GM19240 (cell line): ENCODE measurements around the gene MAP7.
"Not testable (repeated sequence)": the region's sequence is repeated elsewhere in the genome, so short reads cannot be mapped to it uniquely, and the experiment has no call there.

Experiments
- DNase-seq: peaks from one replicate; pipeline ENCODE4 v3.0.0; 2011; ENCODE audit warnings: low spot score; ENCODE audit not compliant: insufficient read length

Gene MAP7

DNA sequence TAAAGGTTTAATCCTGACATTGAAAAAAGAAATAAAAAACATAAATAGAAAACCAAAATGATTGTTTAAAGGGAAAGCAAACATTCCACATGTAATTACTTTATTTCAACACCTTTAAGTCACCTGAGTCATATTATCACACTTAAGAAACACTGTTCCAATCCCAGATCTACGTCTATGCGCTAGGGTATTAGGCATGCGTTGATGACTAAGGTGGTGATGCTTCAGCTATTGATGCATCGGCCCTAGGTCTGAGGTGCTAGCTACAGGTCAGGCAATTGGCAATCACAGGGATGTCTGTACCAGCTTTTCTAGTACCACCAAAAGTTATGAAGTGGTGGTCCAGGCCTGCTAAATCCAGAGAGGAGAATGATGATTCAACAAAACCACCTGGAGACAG lies 162.9 kb downstream of the MAP7 start:
- no peak for DNase-seq

DNA sequence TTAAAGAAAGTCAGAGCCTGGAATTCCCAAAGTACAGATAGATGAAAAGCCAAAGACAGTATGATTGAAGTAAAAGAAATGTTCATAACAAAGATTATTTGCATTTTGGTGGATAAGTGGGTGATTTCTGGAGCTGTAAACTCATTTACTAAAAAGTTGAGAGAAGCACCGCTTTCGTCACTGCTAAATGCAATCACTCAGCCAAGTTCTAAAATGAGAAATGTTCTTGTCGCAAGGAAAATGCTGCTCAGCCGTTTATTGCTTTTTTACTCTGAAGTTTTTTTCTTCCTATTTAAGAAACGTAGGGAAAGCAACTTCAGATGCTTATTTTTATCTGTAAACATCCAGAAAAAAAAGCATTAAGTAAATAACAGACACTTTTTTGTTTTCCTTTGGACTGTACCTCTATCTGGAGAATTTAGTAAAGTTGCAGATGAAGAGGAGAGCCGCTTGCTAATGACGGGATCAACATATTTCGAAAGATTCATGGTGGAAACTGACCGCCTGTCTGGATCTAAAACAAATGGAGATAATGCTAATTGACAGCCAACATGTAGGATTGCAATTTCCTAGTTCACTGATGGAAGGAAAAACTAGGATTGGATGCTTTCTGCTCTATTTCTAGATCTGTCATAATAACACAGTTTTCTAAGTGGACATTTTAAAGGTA lies 166.8 kb downstream of the MAP7 start:
- no peak for DNase-seq

- DNase-seq = no peak
Observed at GRCh38 chr6:136382676-136383252, 167.5 kb downstream of the MAP7 start.

- no peak for DNase-seq
Observed at GRCh38 chr6:136378888-136379287, 171.3 kb downstream of the MAP7 start.

- not testable (repeated sequence) for DNase-seq
Observed at GRCh38 chr6:136375836-136376235, 174.4 kb downstream of the MAP7 start.

- DNase-seq = no peak
Observed at GRCh38 chr6:136371959-136372358, 178.3 kb downstream of the MAP7 start.

DNA sequence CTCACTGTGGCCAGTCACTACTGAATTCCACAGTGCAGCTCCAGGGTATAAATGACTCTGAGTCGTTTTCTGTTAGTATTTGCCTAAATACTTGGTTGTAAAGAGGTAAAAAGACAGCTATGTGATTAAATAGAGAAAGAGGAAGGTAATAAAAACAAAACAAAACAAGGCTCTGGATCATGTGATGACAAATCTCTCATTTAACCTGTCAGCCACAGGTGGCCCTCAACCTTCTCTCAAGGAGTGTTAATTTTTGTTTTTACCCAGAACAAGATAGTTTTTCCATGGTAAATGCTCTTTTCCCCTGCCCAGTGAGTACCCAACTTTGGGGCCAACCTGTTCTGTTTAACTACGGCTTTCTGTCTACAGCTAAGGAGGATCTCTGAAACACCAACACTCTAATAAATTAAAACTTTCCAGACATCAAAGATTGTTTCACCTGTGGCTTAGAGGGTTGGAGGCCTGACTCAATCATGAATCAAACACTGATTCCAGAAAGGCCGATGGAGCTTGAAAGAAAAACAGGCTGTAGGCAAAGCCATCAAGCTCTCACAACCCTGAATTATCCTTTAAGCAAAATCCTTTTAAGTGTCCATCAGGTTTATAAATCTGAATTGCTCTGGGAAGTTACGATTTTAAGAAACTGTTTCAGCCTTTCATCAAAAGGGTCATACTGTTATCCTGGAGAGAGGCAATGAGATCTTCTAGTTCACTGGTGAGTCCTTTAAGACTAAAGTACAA lies 179.1 kb downstream of the MAP7 start:
- no peak for DNase-seq

- no peak for DNase-seq
Observed at GRCh38 chr6:136365776-136366354, 184.4 kb downstream of the MAP7 start.

DNA sequence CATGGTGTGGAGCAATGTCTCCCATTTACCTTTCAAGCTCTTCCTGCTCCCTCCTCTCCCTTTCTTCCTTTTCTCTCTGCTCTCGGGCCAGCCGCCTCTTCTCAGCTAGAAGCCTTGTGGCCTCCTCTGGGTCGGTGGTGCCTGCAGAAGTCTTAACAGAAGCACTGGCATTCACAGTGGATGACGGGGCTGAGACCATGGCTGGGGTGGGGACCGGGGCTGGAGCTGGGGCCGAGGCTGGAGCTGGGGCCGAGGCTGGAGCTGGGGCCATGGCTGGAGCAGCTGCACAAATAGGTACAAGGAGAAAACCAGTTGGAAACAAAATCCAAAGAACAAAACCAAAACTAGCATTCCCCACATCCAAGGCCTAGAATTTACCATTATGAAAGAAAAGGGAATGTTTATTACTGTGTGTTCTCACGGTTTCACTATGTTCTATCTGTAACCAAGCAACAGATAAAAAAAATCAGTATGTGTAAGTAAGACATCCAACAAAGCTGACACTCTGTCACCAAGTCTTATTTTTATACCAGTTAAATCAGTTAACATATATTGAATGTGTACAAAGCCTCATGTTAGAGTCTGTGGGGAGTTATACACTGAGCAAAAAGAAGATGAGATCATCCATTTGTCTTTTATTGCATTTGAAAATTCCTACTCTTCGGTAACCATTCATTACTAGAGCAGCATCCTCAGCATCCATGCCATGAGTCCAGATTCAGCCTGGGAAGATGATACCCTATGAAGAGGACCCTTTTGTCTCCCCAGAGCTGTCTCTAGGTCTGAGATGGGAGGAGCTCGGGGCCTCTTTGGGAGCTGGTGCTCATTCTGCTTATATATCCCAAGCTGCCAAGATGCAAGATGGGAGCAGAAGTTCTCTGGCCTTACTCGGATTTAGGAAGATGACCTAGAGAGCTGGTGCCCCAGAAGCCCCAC lies 187.5 kb downstream of the MAP7 start:
- no peak for DNase-seq

GRCh38 chr6:136361787-136362186 lies 188.4 kb downstream of the MAP7 start:
- no peak for DNase-seq

DNA sequence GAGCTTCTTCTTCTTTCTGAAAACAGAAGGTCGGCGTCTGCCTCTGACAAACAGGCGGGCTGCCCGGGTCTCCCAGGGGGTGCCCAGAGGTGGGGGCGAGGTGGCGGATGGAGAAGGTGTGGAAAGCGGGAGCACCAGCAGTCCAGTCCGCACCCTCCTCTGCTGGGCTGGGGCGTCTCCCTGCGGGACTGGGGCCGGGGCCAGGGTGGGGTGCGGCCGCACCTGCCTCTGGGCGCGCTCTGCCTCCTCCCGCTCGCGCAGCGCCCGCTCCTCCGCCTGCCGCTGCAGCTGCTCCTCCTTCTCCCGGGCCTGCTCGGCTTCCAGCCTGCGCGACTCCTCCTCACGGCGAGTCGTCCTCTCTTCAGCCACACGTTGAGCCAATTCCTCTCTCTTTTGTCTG lies 189.4 kb downstream of the MAP7 start:
- DNase-seq = no peak

GRCh38 chr6:136359851-136360250 lies 190.4 kb downstream of the MAP7 start:
- no peak for DNase-seq

GRCh38 chr6:136351518-136352110 lies 198.6 kb downstream of the MAP7 start:
- DNase-seq = no peak

DNA sequence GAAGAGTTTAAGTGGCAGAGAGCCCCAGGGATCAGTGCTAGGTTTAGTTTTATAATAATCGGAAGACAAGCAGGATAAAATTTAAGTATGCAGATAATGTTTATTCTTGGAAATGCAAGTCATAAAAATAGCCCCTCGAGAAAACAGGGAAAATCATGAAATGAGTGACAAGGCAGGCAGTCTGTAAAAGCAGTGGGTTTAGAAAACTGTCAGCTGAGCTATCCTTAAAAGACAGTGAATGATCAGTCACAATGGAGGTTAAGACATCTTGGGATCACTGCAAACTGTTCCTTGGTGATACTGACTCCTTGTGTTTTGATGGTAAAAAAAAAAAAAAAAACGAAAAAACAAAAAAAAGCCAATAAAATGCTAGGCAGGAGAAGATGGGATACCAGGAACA lies 199.3 kb downstream of the MAP7 start:
- DNase-seq = no peak

DNA sequence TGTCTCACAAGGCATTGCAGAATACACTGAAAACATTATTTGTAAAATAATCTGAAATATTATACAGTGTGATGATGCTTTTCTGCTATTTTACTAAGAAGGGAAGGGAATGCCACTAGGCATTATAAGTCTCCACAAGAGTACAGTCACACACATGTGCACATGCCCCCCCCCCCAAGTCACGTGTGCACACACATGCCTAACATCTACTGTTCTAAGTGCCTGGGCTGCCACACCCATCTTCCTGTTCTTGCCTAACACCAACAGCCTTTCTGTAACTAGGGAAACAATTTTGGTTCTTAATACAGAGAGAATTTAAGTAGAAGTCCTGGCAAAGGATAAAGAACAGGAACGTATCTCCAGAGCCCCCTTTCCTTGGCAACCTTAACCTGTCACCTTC lies 202.4 kb downstream of the MAP7 start:
- DNase-seq = no peak

- DNase-seq = no peak
Observed at GRCh38 chr6:136345145-136345544, 205.1 kb downstream of the MAP7 start.

DNA sequence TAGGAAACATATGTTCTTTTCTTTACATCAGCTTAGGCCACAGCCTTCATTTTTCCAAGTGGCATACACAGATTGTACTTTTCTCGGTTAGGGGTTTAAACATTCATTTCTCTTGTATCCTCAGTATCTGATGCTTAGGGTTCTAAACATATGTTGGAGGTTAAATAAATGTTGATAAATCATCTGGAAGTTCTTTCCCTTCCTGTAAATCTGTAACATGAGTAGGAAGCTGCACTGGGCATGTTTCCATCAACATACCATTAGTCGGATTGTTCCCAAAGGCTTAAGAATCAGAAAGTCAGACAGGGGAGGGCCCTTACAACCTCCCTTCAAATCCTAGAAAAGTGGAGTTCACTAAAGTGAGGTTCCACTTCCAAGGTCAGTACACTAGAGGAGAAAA lies 205.8 kb downstream of the MAP7 start:
- no peak for DNase-seq

GRCh38 chr6:136343700-136344099 lies 206.5 kb downstream of the MAP7 start:
- no peak for DNase-seq

DNA sequence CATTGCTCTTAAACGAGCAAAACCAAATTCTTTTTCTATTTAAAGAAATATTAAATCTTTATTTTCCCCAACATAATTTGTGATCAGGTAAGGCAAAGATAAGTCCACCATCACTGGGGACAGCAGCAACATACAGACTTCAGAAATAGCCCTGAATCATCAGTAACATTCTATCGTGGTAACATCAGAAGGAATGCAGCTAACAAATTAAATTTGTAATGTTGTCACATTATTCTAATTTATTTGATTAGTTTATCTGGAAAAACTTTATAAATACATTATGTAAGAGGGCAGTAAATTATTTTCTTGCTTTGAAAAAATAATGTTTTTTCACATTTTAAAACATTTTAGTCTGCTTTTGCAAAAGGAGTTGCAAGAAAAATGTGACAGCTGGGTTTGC lies 206.9 kb downstream of the MAP7 start:
- DNase-seq = no peak

DNA sequence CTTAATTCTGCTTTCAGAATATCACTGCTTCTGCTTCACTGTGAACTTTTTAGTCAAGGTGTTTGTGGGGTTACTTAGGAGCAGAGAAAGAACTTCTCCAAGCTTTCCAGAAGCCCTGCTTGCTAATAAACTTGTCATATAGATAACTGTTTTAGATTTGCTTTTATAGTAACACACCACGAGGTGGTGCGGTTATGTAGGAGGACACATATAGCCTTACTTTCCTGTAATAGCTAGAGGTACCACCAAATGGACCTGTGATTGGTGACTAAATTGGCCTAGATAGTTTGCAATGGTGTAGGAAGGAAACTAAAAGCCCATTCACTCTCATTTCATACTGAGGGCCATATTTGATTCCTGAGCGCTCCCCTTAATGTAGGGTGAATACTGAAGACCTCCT lies 208.3 kb downstream of the MAP7 start:
- no peak for DNase-seq

DNA sequence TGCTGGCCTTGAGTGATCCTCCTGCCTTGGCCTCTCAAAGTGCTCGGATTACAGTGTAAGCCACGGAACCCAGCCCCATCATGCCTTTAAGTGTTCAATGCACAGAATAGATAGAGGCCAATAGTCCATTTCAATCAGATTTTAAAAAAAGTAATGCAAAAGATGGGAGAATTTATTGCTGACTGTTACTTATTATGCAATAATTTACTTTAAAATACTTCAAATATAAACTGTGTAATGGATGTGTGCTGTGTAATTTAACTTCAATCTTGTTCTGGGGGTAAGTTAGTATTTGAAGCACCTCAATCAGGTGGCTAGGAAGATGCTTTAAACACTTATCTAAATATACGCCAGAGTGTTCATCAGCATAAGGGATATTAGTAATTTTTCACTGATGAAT lies 208.9 kb downstream of the MAP7 start:
- DNase-seq = no peak
